BLaER1 (cell line): Measurements from ENCODE around the gene EIF4E3.
A peak's percentile ranks its signal among the peaks of the same experiment; 100 is the strongest.

ENCODE experiments used
- H3K27ac ChIP-seq: shearing (Covaris generic); formaldehyde crosslinking; 2 replicates; pipeline ENCODE4 v1.8.1; 2022
- H3K27me3 ChIP-seq: shearing (Covaris generic); formaldehyde crosslinking; 2 replicates; pipeline ENCODE4 v1.8.1; 2022
- H3K36me3 ChIP-seq: shearing (Covaris generic); formaldehyde crosslinking; 2 replicates; pipeline ENCODE4 v1.8.1; 2022
- H3K4me1 ChIP-seq: shearing (Covaris generic); formaldehyde crosslinking; 2 replicates; pipeline ENCODE4 v1.8.1; 2022
- H3K4me2 ChIP-seq: shearing (Covaris generic); formaldehyde crosslinking; 2 replicates; pipeline ENCODE4 v1.8.1; 2022
- H3K4me3 ChIP-seq: shearing (Covaris generic); formaldehyde crosslinking; 2 replicates; pipeline ENCODE4 v1.8.1; 2022
- H3K9ac ChIP-seq: shearing (Covaris generic); formaldehyde crosslinking; 2 replicates; pipeline ENCODE4 v1.8.1; 2022
- H3K9me3 ChIP-seq: shearing (Covaris generic); formaldehyde crosslinking; 2 replicates; pipeline ENCODE4 v1.8.1; 2022
- H4K20me1 ChIP-seq: shearing (Covaris generic); formaldehyde crosslinking; 2 replicates; pipeline ENCODE4 v1.8.1; 2022
- Cebpa-rat ChIP-seq: shearing (Covaris generic); IDR thresholded peaks from 2 replicates; pipeline ENCODE4 v1.8.1; 2022

EIF4E3 gene

GRCh38 chr3:71694358-71694999 lies 30.7 kb downstream of the EIF4E3 start:
- TF ChIP-seq Cebpa-rat = no peak
- no peak overlapping the region for H3K9ac ChIP-seq
- H4K20me1 ChIP-seq = no peaks in the 10 kb centered on the region
- H3K9me3 ChIP-seq = no peaks in the 10 kb centered on the region
- H3K27ac ChIP-seq = no peak overlapping the region
- H3K4me3 ChIP-seq = no peak overlapping the region
- no peaks in the 10 kb centered on the region for H3K27me3 ChIP-seq
- no peaks in the 10 kb centered on the region for H3K4me1 ChIP-seq
- no peak overlapping the region for H3K4me2 ChIP-seq
- no peaks in the 10 kb centered on the region for H3K36me3 ChIP-seq

GRCh38 chr3:71693641-71694040 lies 31.6 kb downstream of the EIF4E3 start:
- H3K27ac ChIP-seq = no peak overlapping the region
- no peak overlapping the region for H3K4me3 ChIP-seq
- no peak overlapping the region for H3K9ac ChIP-seq
- no peaks in the 10 kb centered on the region for H3K36me3 ChIP-seq
- H3K27me3 ChIP-seq = no peaks in the 10 kb centered on the region
- no peaks in the 10 kb centered on the region for H3K4me1 ChIP-seq
- no peaks in the 10 kb centered on the region for H4K20me1 ChIP-seq
- no peaks in the 10 kb centered on the region for H3K9me3 ChIP-seq
- TF ChIP-seq Cebpa-rat = no peak
- H3K4me2 ChIP-seq = no peak overlapping the region

GRCh38 chr3:71692139-71692538 lies 33.1 kb downstream of the EIF4E3 start:
- H3K4me1 ChIP-seq = no peaks in the 10 kb centered on the region
- H3K4me2 ChIP-seq = no peak overlapping the region
- H3K4me3 ChIP-seq = no peak overlapping the region
- no peaks in the 10 kb centered on the region for H3K36me3 ChIP-seq
- H3K27me3 ChIP-seq = no peaks in the 10 kb centered on the region
- TF ChIP-seq Cebpa-rat = no peak
- H4K20me1 ChIP-seq = no peaks in the 10 kb centered on the region
- no peaks in the 10 kb centered on the region for H3K9me3 ChIP-seq
- no peak overlapping the region for H3K9ac ChIP-seq
- no peak overlapping the region for H3K27ac ChIP-seq

GRCh38 chr3:71690341-71690841 lies 34.8 kb downstream of the EIF4E3 start:
- H3K4me3 ChIP-seq = no peak overlapping the region
- no peaks in the 10 kb centered on the region for H3K36me3 ChIP-seq
- no peaks in the 10 kb centered on the region for H3K27me3 ChIP-seq
- H3K9me3 ChIP-seq = no peaks in the 10 kb centered on the region
- H3K4me2 ChIP-seq = no peak overlapping the region
- TF ChIP-seq Cebpa-rat = no peak
- no peaks in the 10 kb centered on the region for H3K4me1 ChIP-seq
- H4K20me1 ChIP-seq = no peaks in the 10 kb centered on the region
- H3K9ac ChIP-seq = no peak overlapping the region
- H3K27ac ChIP-seq = no peak overlapping the region

- no peak overlapping the region for H3K4me2 ChIP-seq
- no peaks in the 10 kb centered on the region for H4K20me1 ChIP-seq
- no peaks in the 10 kb centered on the region for H3K36me3 ChIP-seq
- no peaks in the 10 kb centered on the region for H3K27me3 ChIP-seq
- TF ChIP-seq Cebpa-rat = no peak
- no peak overlapping the region for H3K4me3 ChIP-seq
- H3K9me3 ChIP-seq = no peaks in the 10 kb centered on the region
- no peak overlapping the region for H3K9ac ChIP-seq
- no peaks in the 10 kb centered on the region for H3K4me1 ChIP-seq
- H3K27ac ChIP-seq = no peak overlapping the region
Measured at GRCh38 chr3:71689291-71689690, 35.9 kb downstream of the EIF4E3 start.

- Histone ChIP-seq H3K4me2 (no peak overlapping the region), H3K9me3 (no peaks in the 10 kb centered on the region), H3K4me3 (no peak overlapping the region), H3K9ac (no peak overlapping the region), H3K27me3 (no peaks in the 10 kb centered on the region), H3K36me3 (no peaks in the 10 kb centered on the region), H3K27ac (no peak overlapping the region), H3K4me1 (no peaks in the 10 kb centered on the region), H4K20me1 (no peaks in the 10 kb centered on the region)
- no peak for TF ChIP-seq Cebpa-rat
Measured at GRCh38 chr3:71688121-71688520, 37.1 kb downstream of the EIF4E3 start.

GRCh38 chr3:71685686-71686085 lies 39.5 kb downstream of the EIF4E3 start:
- Histone ChIP-seq H3K27me3 (no peaks in the 10 kb centered on the region), H3K36me3 (no peaks in the 10 kb centered on the region), H3K27ac (no peak overlapping the region), H3K4me3 (no peak overlapping the region), H3K9ac (no peak overlapping the region), H3K9me3 (no peaks in the 10 kb centered on the region), H3K4me1 (peaks cover 6% of the 10 kb centered on the region; the same call in 1 of the 2 replicates), H3K4me2 (no peak overlapping the region), H4K20me1 (no peaks in the 10 kb centered on the region)
- TF ChIP-seq Cebpa-rat = no peak

- Histone ChIP-seq H3K27ac (no peak overlapping the region), H3K4me3 (no peak overlapping the region), H3K4me1 (peaks cover 6% of the 10 kb centered on the region; the same call in 1 of the 2 replicates), H3K9ac (no peak overlapping the region), H4K20me1 (no peaks in the 10 kb centered on the region), H3K4me2 (no peak overlapping the region), H3K27me3 (no peaks in the 10 kb centered on the region), H3K36me3 (no peaks in the 10 kb centered on the region), H3K9me3 (no peaks in the 10 kb centered on the region)
- no peak for TF ChIP-seq Cebpa-rat
Measured at GRCh38 chr3:71684757-71685386, 40.3 kb downstream of the EIF4E3 start.

GRCh38 chr3:71684046-71684756 lies 41.0 kb downstream of the EIF4E3 start:
- Histone ChIP-seq H3K9ac (no peak overlapping the region), H3K27me3 (no peaks in the 10 kb centered on the region), H3K4me3 (no peak overlapping the region), H3K4me2 (no peak overlapping the region), H3K27ac (no peak overlapping the region), H4K20me1 (no peaks in the 10 kb centered on the region), H3K36me3 (no peaks in the 10 kb centered on the region), H3K9me3 (no peaks in the 10 kb centered on the region), H3K4me1 (peaks cover 6% of the 10 kb centered on the region; the same call in 1 of the 2 replicates)
- no peak for TF ChIP-seq Cebpa-rat

GRCh38 chr3:71681224-71681668 lies 44.0 kb downstream of the EIF4E3 start:
- H3K4me3 ChIP-seq = no peak overlapping the region
- no peak overlapping the region for H3K27ac ChIP-seq
- H4K20me1 ChIP-seq = no peaks in the 10 kb centered on the region
- no peaks in the 10 kb centered on the region for H3K36me3 ChIP-seq
- peak; percentile 14; the same call in 1 of the 2 replicates for TF ChIP-seq Cebpa-rat
- H3K4me2 ChIP-seq = no peak overlapping the region
- no peaks in the 10 kb centered on the region for H3K9me3 ChIP-seq
- peaks cover 6% of the 10 kb centered on the region; the same call in 1 of the 2 replicates for H3K4me1 ChIP-seq
- H3K9ac ChIP-seq = no peak overlapping the region
- H3K27me3 ChIP-seq = no peaks in the 10 kb centered on the region
